Common myeloid progenitor, CD34-positive (primary cell): ENCODE data around the gene TLX2.
"Not testable (repeated sequence)": the region's sequence is repeated elsewhere in the genome, so short reads cannot be mapped to it uniquely, and the experiment has no call there.

ENCODE experiments used
- CTCF ChIA-PET: fragments of 350-600 bp; sonication (Branson Sonifier 250); formaldehyde crosslinking; loops from one replicate; lab custom pipeline; 2021; ENCODE audit warnings: antibody characterized with exemption; lab: Charles Lee
- POLR2A ChIA-PET: fragments of 350-600 bp; sonication (Branson Sonifier 250); formaldehyde crosslinking; loops from one replicate; lab custom pipeline; 2021; ENCODE audit warnings: antibody characterized with exemption; lab: Charles Lee
- DNase-seq, 3 donors: peaks; one replicate each; pipeline versions ENCODE4 v3.0.0 to v3.0.0-alpha.2; 2013
- H3K27ac ChIP-seq, 2 experiments: 1 replicate in 1 of 2; 2 replicates in 1 of 2; pipeline ENCODE4 v1.7.0; 2013; ENCODE audit warnings: inconsistent platforms in 2 of 2, low read length in 2 of 2, mild to moderate bottlenecking in 2 of 2, low read depth in 1 of 2, moderate library complexity in 1 of 2; ENCODE audit not compliant: severe bottlenecking in 2 of 2, insufficient read depth in 1 of 2, poor library complexity in 1 of 2
- H3K27me3 ChIP-seq, 5 experiments: replicated peaks in 2 of 5; 1 replicate in 3 of 5; 2 replicates in 2 of 5; pipeline versions ENCODE4 v1.6.1 to v1.7.0; 2013; ENCODE audit warnings: low read length in 4 of 5, mild to moderate bottlenecking in 2 of 5, moderate library complexity in 2 of 5, inconsistent platforms in 1 of 5; ENCODE audit not compliant: insufficient read depth in 5 of 5, control insufficient read depth in 4 of 5
- H3K36me3 ChIP-seq, 4 experiments: 1 replicate in 2 of 4; 2 replicates in 2 of 4; pipeline versions ENCODE4 v1.6.1 to v1.7.0; 2013; ENCODE audit warnings: low read length in 3 of 4, control low read depth in 1 of 4, mild to moderate bottlenecking in 1 of 4; ENCODE audit not compliant: control insufficient read depth in 4 of 4, insufficient read depth in 4 of 4
- H3K4me1 ChIP-seq, 4 experiments: 1 replicate in 3 of 4; 2 replicates in 1 of 4; pipeline versions ENCODE4 v1.6.1 to v1.7.1; 2013; ENCODE audit warnings: low read length in 3 of 4, mild to moderate bottlenecking in 3 of 4, control low read depth in 1 of 4, inconsistent platforms in 1 of 4, moderate library complexity in 1 of 4; ENCODE audit not compliant: control insufficient read depth in 4 of 4, insufficient read depth in 4 of 4; ENCODE audit errors: control extremely low read depth in 1 of 4
- H3K4me3 ChIP-seq, 7 experiments: 1 replicate in 4 of 7; 2 replicates in 3 of 7; pipeline versions ENCODE4 v1.5.1 to v1.7.0; 2013; ENCODE audit warnings: mild to moderate bottlenecking in 7 of 7, low read length in 6 of 7, moderate library complexity in 6 of 7, inconsistent platforms in 2 of 7, low read depth in 2 of 7, control low read depth in 1 of 7; ENCODE audit not compliant: insufficient read depth in 4 of 7, control insufficient read depth in 1 of 7; ENCODE audit errors: extremely low read depth in 1 of 7
- H3K9me3 ChIP-seq, 5 experiments: 1 replicate in 4 of 5; 2 replicates in 1 of 5; pipeline versions ENCODE4 v1.6.1 to v1.7.1; 2013; ENCODE audit warnings: low read length in 4 of 5, mild to moderate bottlenecking in 2 of 5, inconsistent platforms in 1 of 5, low read depth in 1 of 5, moderate library complexity in 1 of 5; ENCODE audit not compliant: control insufficient read depth in 4 of 5, insufficient read depth in 2 of 5; ENCODE audit errors: control extremely low read depth in 1 of 5
- WGBS: methylation state at CpG from one replicate; pipeline ENCODE4 v1.1.5; 2013; ENCODE audit not compliant: insufficient coverage; 5-methylcytosine and 5-hydroxymethylcytosine counted together

Gene TLX2

GRCh38 chr2:74483675-74484164 is 30.5 kb upstream of the TLX2 start:
- not testable (repeated sequence) for H3K27me3 ChIP-seq, DNase-seq, H3K9me3 ChIP-seq
- peaks cover 4 to 27% (median 23%) of the 10 kb centered on the region in 4 experiments for H3K4me1 ChIP-seq
- peak overlapping the region; percentile 88 to 100 (median 94) for H3K4me3 ChIP-seq
- 84% methylated on average over 15 of the region's 19 CpGs for WGBS
- peaks cover 4 to 29% (median 16%) of the 10 kb centered on the region in 4 experiments for H3K36me3 ChIP-seq
- ChIA-PET CTCF (interaction anchor here (0.6 to 7.6 kb wide), 18 partner anchors 9 to 107 kb away, joined by 3 to 75 read pairs (median 6); partner anchors contain the start of genes INO80B, MRPL53, TLX2 and WBP1), POLR2A (interaction anchor here (1.0 to 2.2 kb wide), 2 partner anchors 46 to 48 kb away, joined by 3 to 15 read pairs; partner anchors contain the start of genes AUP1 and HTRA2)
- H3K27ac ChIP-seq = peak overlapping the region in 1 of 2 experiments; percentile 81

- peaks cover 4 to 20% (median 19%) of the 10 kb centered on the region in 4 experiments for H3K4me1 ChIP-seq
- ChIA-PET CTCF (interaction anchor here (1.0 to 7.6 kb wide), 3 partner anchors 46 to 101 kb away, joined by 5 to 75 read pairs (median 53); no protein-coding TSS in a partner anchor), POLR2A (no interaction called here)
- no peak overlapping the region for H3K4me3 ChIP-seq
- no peak overlapping the region for H3K27ac ChIP-seq
- DNase-seq = no peak
- WGBS = 100% methylated on average over 1 of the region's 2 CpGs
- no peaks in the 10 kb centered on the region for H3K9me3 ChIP-seq
- peaks cover 9 to 46% (median 23%) of the 10 kb centered on the region in 4 experiments for H3K36me3 ChIP-seq
- no peaks in the 10 kb centered on the region for H3K27me3 ChIP-seq
Measured at GRCh38 chr2:74486141-74486540, 28.1 kb upstream of the TLX2 start.

- no peak for DNase-seq
- ChIA-PET CTCF (interaction anchor here (0.5 to 3.3 kb wide), 11 partner anchors 15 to 667 kb away, joined by 3 to 15 read pairs (median 3); partner anchors contain the start of gene STAMBP), POLR2A (no interaction called here)
- H3K36me3 ChIP-seq = peaks cover 9 to 73% (median 36%) of the 10 kb centered on the region in 4 experiments
- no peak overlapping the region for H3K27ac ChIP-seq
- H3K4me3 ChIP-seq = no peak overlapping the region
- WGBS = 100% methylated on average over 9 of the region's 9 CpGs
- H3K4me1 ChIP-seq = peaks cover 0 to under 1% (median 0%) of the 10 kb centered on the region in 4 experiments
- no peaks in the 10 kb centered on the region for H3K9me3 ChIP-seq
- no peaks in the 10 kb centered on the region for H3K27me3 ChIP-seq
Measured at GRCh38 chr2:74488643-74489481, 25.4 kb upstream of the TLX2 start.

- peaks cover 10 to 79% (median 38%) of the 10 kb centered on the region in 4 experiments for H3K36me3 ChIP-seq
- 97% methylated on average over 5 of the region's 9 CpGs for WGBS
- no peak for DNase-seq
- no peak overlapping the region for H3K4me3 ChIP-seq
- no peaks in the 10 kb centered on the region for H3K27me3 ChIP-seq
- CTCF ChIA-PET = interaction anchor here (0.5 to 3.3 kb wide), 8 partner anchors 14 to 668 kb away, joined by 3 to 15 read pairs (median 4); no protein-coding TSS in a partner anchor
- H3K9me3 ChIP-seq = no peaks in the 10 kb centered on the region
- POLR2A ChIA-PET = no interaction called here
- H3K27ac ChIP-seq = no peak overlapping the region
- no peaks in the 10 kb centered on the region for H3K4me1 ChIP-seq
Measured at GRCh38 chr2:74489906-74490305, 24.3 kb upstream of the TLX2 start.

- Histone ChIP-seq H3K27me3 (peaks cover 0 to 9% (median 9%) of the 10 kb centered on the region in 5 experiments), H3K4me1 (no peaks in the 10 kb centered on the region), H3K27ac (no peak overlapping the region), H3K9me3 (no peaks in the 10 kb centered on the region), H3K4me3 (no peak overlapping the region), H3K36me3 (peaks cover 6 to 67% (median 36%) of the 10 kb centered on the region in 4 experiments)
- CTCF ChIA-PET = interaction anchor here (0.8 to 2.7 kb wide), 6 partner anchors 8 to 94 kb away, joined by 3 to 13 read pairs (median 5); partner anchors contain the start of genes CCDC142, LBX2 and TTC31
- WGBS = 98% methylated on average over 11 of the region's 12 CpGs
- DNase-seq = no peak
- POLR2A ChIA-PET = no interaction called here
Measured at GRCh38 chr2:74491648-74492544, 22.4 kb upstream of the TLX2 start.

GRCh38 chr2:74493546-74493945 is 20.7 kb upstream of the TLX2 start:
- POLR2A ChIA-PET = no interaction called here
- H3K36me3 ChIP-seq = peaks cover 6 to 56% (median 34%) of the 10 kb centered on the region in 4 experiments

More at GRCh38 chr2:74493546-74493945, 20.7 kb upstream of the TLX2 start:
- CTCF ChIA-PET = interaction anchor here (0.5 to 2.4 kb wide), 7 partner anchors 10 to 92 kb away, joined by 3 to 13 read pairs (median 5); partner anchors contain the start of genes CCDC142, PCGF1 and TTC31
- WGBS = 91% methylated on average over 3 of the region's 3 CpGs
- Histone ChIP-seq H3K27ac (no peak overlapping the region), H3K9me3 (no peaks in the 10 kb centered on the region), H3K4me3 (no peak overlapping the region), H3K27me3 (peaks cover 0 to 25% (median 17%) of the 10 kb centered on the region in 5 experiments), H3K4me1 (peaks cover 2 to 12% (median 10%) of the 10 kb centered on the region in 4 experiments)
- no peak for DNase-seq
